Measurements from ENCODE around the gene C4A.
"Not testable (repeated sequence)": the region's sequence is repeated elsewhere in the genome, so short reads cannot be mapped to it uniquely, and the experiment has no call there.

DNA sequence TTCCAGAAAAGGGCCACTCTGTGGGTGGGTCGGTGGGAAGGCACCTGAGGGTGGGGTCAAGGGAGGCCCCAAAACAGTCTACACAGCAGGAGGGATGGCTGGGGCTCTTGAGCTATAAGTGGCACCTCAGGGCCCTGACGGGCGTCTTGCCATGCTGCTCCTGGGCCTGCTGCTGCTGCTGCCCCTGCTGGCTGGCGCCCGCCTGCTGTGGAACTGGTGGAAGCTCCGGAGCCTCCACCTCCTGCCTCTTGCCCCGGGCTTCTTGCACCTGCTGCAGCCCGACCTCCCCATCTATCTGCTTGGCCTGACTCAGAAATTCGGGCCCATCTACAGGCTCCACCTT is 23.7 kb downstream of the C4A start:
- TF ChIP-seq, protein P1, sequence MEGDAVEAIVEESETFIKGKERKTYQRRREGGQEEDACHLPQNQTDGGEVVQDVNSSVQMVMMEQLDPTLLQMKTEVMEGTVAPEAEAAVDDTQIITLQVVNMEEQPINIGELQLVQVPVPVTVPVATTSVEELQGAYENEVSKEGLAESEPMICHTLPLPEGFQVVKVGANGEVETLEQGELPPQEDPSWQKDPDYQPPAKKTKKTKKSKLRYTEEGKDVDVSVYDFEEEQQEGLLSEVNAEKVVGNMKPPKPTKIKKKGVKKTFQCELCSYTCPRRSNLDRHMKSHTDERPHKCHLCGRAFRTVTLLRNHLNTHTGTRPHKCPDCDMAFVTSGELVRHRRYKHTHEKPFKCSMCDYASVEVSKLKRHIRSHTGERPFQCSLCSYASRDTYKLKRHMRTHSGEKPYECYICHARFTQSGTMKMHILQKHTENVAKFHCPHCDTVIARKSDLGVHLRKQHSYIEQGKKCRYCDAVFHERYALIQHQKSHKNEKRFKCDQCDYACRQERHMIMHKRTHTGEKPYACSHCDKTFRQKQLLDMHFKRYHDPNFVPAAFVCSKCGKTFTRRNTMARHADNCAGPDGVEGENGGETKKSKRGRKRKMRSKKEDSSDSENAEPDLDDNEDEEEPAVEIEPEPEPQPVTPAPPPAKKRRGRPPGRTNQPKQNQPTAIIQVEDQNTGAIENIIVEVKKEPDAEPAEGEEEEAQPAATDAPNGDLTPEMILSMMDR (IDR thresholded peaks at IDR 0.05): not testable (repeated sequence)
- not testable (repeated sequence) for TF ChIP-seq POLR2A (IDR thresholded peaks at IDR 0.05); EP300 (IDR thresholded peaks at IDR 0.05; ENCODE audit: low read depth); POLR2AphosphoS5 (IDR thresholded peaks at IDR 0.05)

All from transverse colon (tissue), 4 donors.